DMS79 (cell line): ENCODE results near the gene CAPN14.

Experiments used
- DNase-seq: peaks from one replicate; lab custom pipeline; 2025; lab: John Stamatoyannopoulos, UW

Gene CAPN14

GRCh38 chr2:31140151-31140550, 77.2 kb downstream of the CAPN14 start:
- DNase-seq: no peak

- DNase-seq: no peak
These were observed 77.6 kb downstream of the CAPN14 start for GRCh38 chr2:31139671-31140070.

GRCh38 chr2:31138037-31138962, 79.0 kb downstream of the CAPN14 start, which contains the start of gene GALNT14:
TSS of gene GALNT14 (minus strand) at chr2:31138440. CDS start at chr2:31138086, 354 bp downstream.
- no peak for DNase-seq

GRCh38 chr2:31137211-31138036, 79.9 kb downstream of the CAPN14 start:
- DNase-seq: no peak

GRCh38 chr2:31136732-31137131, 80.6 kb downstream of the CAPN14 start:
- no peak for DNase-seq

- no peak for DNase-seq
These were observed 81.3 kb downstream of the CAPN14 start for GRCh38 chr2:31136000-31136399.

- no peak for DNase-seq
These were observed 82.8 kb downstream of the CAPN14 start for GRCh38 chr2:31134480-31134879.

- no peak for DNase-seq
These were observed 84.5 kb downstream of the CAPN14 start for GRCh38 chr2:31132786-31133185.

GRCh38 chr2:31131871-31132270, 85.4 kb downstream of the CAPN14 start:
- no peak for DNase-seq

GRCh38 chr2:31129375-31130171, 87.7 kb downstream of the CAPN14 start:
- no peak for DNase-seq

- DNase-seq: no peak
These were observed 89.4 kb downstream of the CAPN14 start for GRCh38 chr2:31127931-31128330.

GRCh38 chr2:31125918-31126695, 91.2 kb downstream of the CAPN14 start:
- DNase-seq: no peak

- DNase-seq: no peak
These were observed 92.4 kb downstream of the CAPN14 start for GRCh38 chr2:31124904-31125303.
